ENCODE data around the gene HSD17B7. TPM values are rescaled to one million over a fixed set of nuclear protein-coding genes. Genes with fewer than 3 reads are reported as not detected.

HSD17B7 gene
- polyA plus RNA-seq, 1 donor (not counting 4 experiments of a cell fraction or from before 2014, with no cell fraction given), result 44.7 TPM

DNA sequence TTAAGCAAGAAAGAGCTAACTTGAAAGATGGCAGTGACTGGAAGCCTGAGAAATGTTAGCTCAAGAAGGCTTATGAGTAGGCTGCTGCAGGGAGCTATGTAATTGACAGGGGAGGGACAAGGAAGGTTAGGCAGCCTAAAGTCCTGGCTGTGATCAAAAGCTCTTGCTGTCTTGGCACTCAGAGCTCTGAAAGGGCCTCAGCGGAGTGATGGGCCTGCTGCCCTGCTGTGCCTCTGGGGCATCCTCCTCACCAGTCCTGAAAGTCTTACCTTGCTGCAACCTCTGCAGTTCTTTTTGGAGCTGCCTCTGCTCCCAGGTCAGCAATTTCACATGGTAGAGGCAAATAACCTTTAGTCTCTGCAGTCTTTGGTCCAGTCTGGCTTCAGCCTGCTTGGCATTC is 68.7 kb downstream of the HSD17B7 start:
- FAIRE-seq (no peak), DNase-seq (ENCODE audit: low read depth, low spot score) (no peak)
- dilution Hi-C loops (cut with MboI; ENCODE audit: extremely low pct_ligation_motif_present, low sequenced_read_pairs), result no loop called here
- Histone ChIP-seq H3K4me2 (ENCODE audit: control insufficient read depth, extremely low read depth, insufficient read depth, low read depth, low read length) (no peak overlapping the region), H3K4me1 (ENCODE audit: control insufficient read depth, extremely low read depth, insufficient read depth, low read length) (peaks cover 23% of the 10 kb centered on the region), H3K36me3 (ENCODE audit: control insufficient read depth in 2 of 2, extremely low read depth in 1 of 2, insufficient read depth in 2 of 2, low read length in 2 of 2) (no peaks in the 10 kb centered on the region), H3K27me3 (ENCODE audit: control insufficient read depth, extremely low read depth, insufficient read depth, low read length) (no peaks in the 10 kb centered on the region), H3K9me3 (ENCODE audit: control insufficient read depth, low read depth, low read length) (no peaks in the 10 kb centered on the region), H4K20me1 (ENCODE audit: control insufficient read depth, extremely low read depth, insufficient read depth, low read length) (no peaks in the 10 kb centered on the region), H3K27ac (ENCODE audit: control insufficient read depth, insufficient read depth, low read length) (no peak overlapping the region), H3K9me1 (ENCODE audit: control insufficient read depth, extremely low read depth, insufficient read depth, low read length) (no peaks in the 10 kb centered on the region), H2AFZ (ENCODE audit: control insufficient read depth, low read length) (no peak overlapping the region), H3K4me3 (ENCODE audit: control insufficient read depth in 2 of 3, extremely low read depth in 1 of 3, insufficient read depth in 2 of 3, low read depth in 1 of 3, low read length in 3 of 3) (no peak overlapping the region), H3K9ac (ENCODE audit: control insufficient read depth, extremely low read depth, insufficient read depth, low read length) (no peak overlapping the region), H3K79me2 (ENCODE audit: control insufficient read depth, insufficient read depth, low read length) (no peaks in the 10 kb centered on the region)
- no peak for TF ChIP-seq EZH2 (IDR thresholded peaks at IDR 0.05; ENCODE audit: low read length)
- TF ChIP-seq, protein P1, sequence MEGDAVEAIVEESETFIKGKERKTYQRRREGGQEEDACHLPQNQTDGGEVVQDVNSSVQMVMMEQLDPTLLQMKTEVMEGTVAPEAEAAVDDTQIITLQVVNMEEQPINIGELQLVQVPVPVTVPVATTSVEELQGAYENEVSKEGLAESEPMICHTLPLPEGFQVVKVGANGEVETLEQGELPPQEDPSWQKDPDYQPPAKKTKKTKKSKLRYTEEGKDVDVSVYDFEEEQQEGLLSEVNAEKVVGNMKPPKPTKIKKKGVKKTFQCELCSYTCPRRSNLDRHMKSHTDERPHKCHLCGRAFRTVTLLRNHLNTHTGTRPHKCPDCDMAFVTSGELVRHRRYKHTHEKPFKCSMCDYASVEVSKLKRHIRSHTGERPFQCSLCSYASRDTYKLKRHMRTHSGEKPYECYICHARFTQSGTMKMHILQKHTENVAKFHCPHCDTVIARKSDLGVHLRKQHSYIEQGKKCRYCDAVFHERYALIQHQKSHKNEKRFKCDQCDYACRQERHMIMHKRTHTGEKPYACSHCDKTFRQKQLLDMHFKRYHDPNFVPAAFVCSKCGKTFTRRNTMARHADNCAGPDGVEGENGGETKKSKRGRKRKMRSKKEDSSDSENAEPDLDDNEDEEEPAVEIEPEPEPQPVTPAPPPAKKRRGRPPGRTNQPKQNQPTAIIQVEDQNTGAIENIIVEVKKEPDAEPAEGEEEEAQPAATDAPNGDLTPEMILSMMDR (optimal IDR thresholded peaks at IDR 0.05 in 1 of 3, IDR thresholded peaks at IDR 0.05 in 1 of 3, conservative IDR thresholded peaks at IDR 0.05 in 1 of 3; ENCODE audit: extremely low read depth in 1 of 3, insufficient read depth in 2 of 3, low read length in 3 of 3), result no peak

DNA sequence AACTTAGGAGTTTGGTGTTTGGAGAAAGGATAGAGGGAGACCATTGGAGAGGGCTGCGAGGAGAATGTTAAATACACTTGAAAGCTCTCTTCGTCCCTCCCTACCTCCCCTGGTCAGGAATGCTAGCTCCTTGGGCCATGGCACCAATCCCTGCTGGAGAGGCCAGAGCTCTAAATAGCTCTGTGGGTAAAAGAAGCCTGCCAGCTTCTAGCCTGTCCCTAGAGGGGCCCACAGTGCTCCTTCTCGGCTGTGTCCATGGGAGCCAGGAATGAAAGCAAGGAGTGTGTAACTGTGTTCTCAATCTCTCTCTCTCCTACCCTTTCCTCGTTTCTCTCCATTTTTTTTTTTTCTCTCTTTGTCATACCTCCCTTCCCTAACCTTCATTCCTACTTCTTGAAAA is 70.6 kb downstream of the HSD17B7 start, which contains the start of gene CCDC190:
Gene CCDC190, minus strand, starts transcription at position 75 of the 400 bp plus-strand sequence. CDS start 1,529 bp downstream, outside the sequence.
- no peaks in the 10 kb centered on the region for H4K20me1 ChIP-seq (ENCODE audit: control insufficient read depth, extremely low read depth, insufficient read depth, low read length)
- FAIRE-seq (no peak), DNase-seq (ENCODE audit: low read depth, low spot score) (no peak)
- no peak within 1 kb of the TSS for H2AFZ ChIP-seq (ENCODE audit: control insufficient read depth, low read length)
- peaks cover 15% of the 10 kb centered on the region for H3K4me1 ChIP-seq (ENCODE audit: control insufficient read depth, extremely low read depth, insufficient read depth, low read length)
- no peak within 1 kb of the TSS for H3K9ac ChIP-seq (ENCODE audit: control insufficient read depth, extremely low read depth, insufficient read depth, low read length)
- no peaks in the 10 kb centered on the region for H3K9me3 ChIP-seq (ENCODE audit: control insufficient read depth, low read depth, low read length)
- H3K4me3 ChIP-seq (ENCODE audit: control insufficient read depth in 2 of 3, extremely low read depth in 1 of 3, insufficient read depth in 2 of 3, low read depth in 1 of 3, low read length in 3 of 3), result no peak within 1 kb of the TSS
- TF ChIP-seq EZH2 (IDR thresholded peaks at IDR 0.05; ENCODE audit: low read length), result no peak
- TF ChIP-seq, protein P1 (optimal IDR thresholded peaks at IDR 0.05 in 1 of 3, IDR thresholded peaks at IDR 0.05 in 1 of 3, conservative IDR thresholded peaks at IDR 0.05 in 1 of 3; ENCODE audit: extremely low read depth in 1 of 3, insufficient read depth in 2 of 3, low read length in 3 of 3), result no peak
- no peaks in the 10 kb centered on the region for H3K79me2 ChIP-seq (ENCODE audit: control insufficient read depth, insufficient read depth, low read length)
- H3K9me1 ChIP-seq (ENCODE audit: control insufficient read depth, extremely low read depth, insufficient read depth, low read length), result no peaks in the 10 kb centered on the region
- no peaks in the 10 kb centered on the region for H3K36me3 ChIP-seq (ENCODE audit: control insufficient read depth in 2 of 2, extremely low read depth in 1 of 2, insufficient read depth in 2 of 2, low read length in 2 of 2)
- H3K27me3 ChIP-seq (ENCODE audit: control insufficient read depth, extremely low read depth, insufficient read depth, low read length), result no peaks in the 10 kb centered on the region
- no peak within 1 kb of the TSS for H3K4me2 ChIP-seq (ENCODE audit: control insufficient read depth, extremely low read depth, insufficient read depth, low read depth, low read length)
- no peak within 1 kb of the TSS for H3K27ac ChIP-seq (ENCODE audit: control insufficient read depth, insufficient read depth, low read length)
- dilution Hi-C loops (cut with MboI; ENCODE audit: extremely low pct_ligation_motif_present, low sequenced_read_pairs), result no loop called here

Measured in keratinocyte (primary cell).